Measurements from ENCODE around the gene GIPR. TPM values are rescaled to one million over a fixed set of nuclear protein-coding genes. Genes with fewer than 3 reads are reported as not detected.

GIPR gene
- total RNA-seq, 1 experiment from 2014 or later = not detected

GRCh38 chr19:45657520-45658167, 10.4 kb upstream of the GIPR start:
- H3K36me3 Mint-ChIP-seq (ENCODE audit: insufficient read depth, unreplicated experiment) = no peaks in the 10 kb centered on the region
- intact Hi-C loops (cut with micrococcal nuclease) = no loop called here
- no peak for DNase-seq (ENCODE audit: unreplicated experiment)
- POLR2A ChIA-PET = interaction anchor here (1.4 kb wide), 1 partner anchor 15 kb away, joined by 3 read pairs; no protein-coding TSS in a partner anchor
- CTCF ChIA-PET = interaction anchor here (0.6 kb wide), 1 partner anchor 1628 kb away, joined by 3 read pairs; no protein-coding TSS in a partner anchor
- no peak overlapping the region for H3K27ac Mint-ChIP-seq (ENCODE audit: low read depth, unreplicated experiment)
- TF ChIP-seq CTCF (IDR thresholded peaks at IDR 0.05; ENCODE audit: unreplicated experiment) = no peak
- H3K4me1 Mint-ChIP-seq (ENCODE audit: insufficient read depth, unreplicated experiment) = no peaks in the 10 kb centered on the region
- no peaks in the 10 kb centered on the region for H3K9me3 Mint-ChIP-seq (ENCODE audit: unreplicated experiment)
- BruUV-seq (replicated peaks) = no TSS peak
- no peak overlapping the region for H3K4me3 Mint-ChIP-seq (ENCODE audit: unreplicated experiment)
- peaks cover 39% of the 10 kb centered on the region for H3K27me3 Mint-ChIP-seq (ENCODE audit: insufficient read depth, unreplicated experiment)

GRCh38 chr19:45659096-45659729, 8.8 kb upstream of the GIPR start:
- BruUV-seq (replicated peaks) = no TSS peak
- no peak overlapping the region for H3K4me3 Mint-ChIP-seq (ENCODE audit: unreplicated experiment)
- no peaks in the 10 kb centered on the region for H3K9me3 Mint-ChIP-seq (ENCODE audit: unreplicated experiment)
- H3K4me1 Mint-ChIP-seq (ENCODE audit: insufficient read depth, unreplicated experiment) = no peaks in the 10 kb centered on the region
- CTCF ChIA-PET = interaction anchor here (0.6 kb wide), 2 partner anchors 22 to 86 kb away, joined by 4 to 5 read pairs; no protein-coding TSS in a partner anchor
- no peak for DNase-seq (ENCODE audit: unreplicated experiment)
- intact Hi-C loops (cut with micrococcal nuclease) = no loop called here
- no peak for TF ChIP-seq CTCF (IDR thresholded peaks at IDR 0.05; ENCODE audit: unreplicated experiment)
- H3K27ac Mint-ChIP-seq (ENCODE audit: low read depth, unreplicated experiment) = no peak overlapping the region
- no peaks in the 10 kb centered on the region for H3K36me3 Mint-ChIP-seq (ENCODE audit: insufficient read depth, unreplicated experiment)
- POLR2A ChIA-PET = no interaction called here
- peaks cover 40% of the 10 kb centered on the region for H3K27me3 Mint-ChIP-seq (ENCODE audit: insufficient read depth, unreplicated experiment)

GRCh38 chr19:45660636-45661035, 7.4 kb upstream of the GIPR start:
- Mint-ChIP-seq H3K4me1 (ENCODE audit: insufficient read depth, unreplicated experiment) (no peaks in the 10 kb centered on the region), H3K9me3 (ENCODE audit: unreplicated experiment) (no peaks in the 10 kb centered on the region), H3K4me3 (ENCODE audit: unreplicated experiment) (peak overlapping the region; percentile 17), H3K27me3 (ENCODE audit: insufficient read depth, unreplicated experiment) (peaks cover 40% of the 10 kb centered on the region), H3K36me3 (ENCODE audit: insufficient read depth, unreplicated experiment) (no peaks in the 10 kb centered on the region), H3K27ac (ENCODE audit: low read depth, unreplicated experiment) (no peak overlapping the region)
- DNase-seq (ENCODE audit: unreplicated experiment) = no peak
- BruUV-seq (replicated peaks) = no TSS peak
- intact Hi-C loops (cut with micrococcal nuclease) = no loop called here
- CTCF ChIA-PET = interaction anchor here (0.6 kb wide), 1 partner anchor 1790 kb away, joined by 3 read pairs; no protein-coding TSS in a partner anchor
- TF ChIP-seq CTCF (IDR thresholded peaks at IDR 0.05; ENCODE audit: unreplicated experiment) = no peak
- POLR2A ChIA-PET = no interaction called here

GRCh38 chr19:45663800-45664199, 4.2 kb upstream of the GIPR start:
- Mint-ChIP-seq H3K4me3 (ENCODE audit: unreplicated experiment) (no peak overlapping the region), H3K4me1 (ENCODE audit: insufficient read depth, unreplicated experiment) (peaks cover 14% of the 10 kb centered on the region), H3K36me3 (ENCODE audit: insufficient read depth, unreplicated experiment) (peaks cover 5% of the 10 kb centered on the region), H3K9me3 (ENCODE audit: unreplicated experiment) (no peaks in the 10 kb centered on the region), H3K27ac (ENCODE audit: low read depth, unreplicated experiment) (no peak overlapping the region), H3K27me3 (ENCODE audit: insufficient read depth, unreplicated experiment) (peaks cover 44% of the 10 kb centered on the region)
- ChIA-PET POLR2A (no interaction called here), CTCF (interaction anchor here (1.1 kb wide), 1 partner anchor 22 kb away, joined by 4 read pairs; no protein-coding TSS in a partner anchor)
- no peak for TF ChIP-seq CTCF (IDR thresholded peaks at IDR 0.05; ENCODE audit: unreplicated experiment)
- intact Hi-C loops (cut with micrococcal nuclease) = no loop called here
- BruUV-seq (replicated peaks) = no TSS peak
- no peak for DNase-seq (ENCODE audit: unreplicated experiment)
